ENCODE results near the gene DLX6.

The DLX6 gene

DNA sequence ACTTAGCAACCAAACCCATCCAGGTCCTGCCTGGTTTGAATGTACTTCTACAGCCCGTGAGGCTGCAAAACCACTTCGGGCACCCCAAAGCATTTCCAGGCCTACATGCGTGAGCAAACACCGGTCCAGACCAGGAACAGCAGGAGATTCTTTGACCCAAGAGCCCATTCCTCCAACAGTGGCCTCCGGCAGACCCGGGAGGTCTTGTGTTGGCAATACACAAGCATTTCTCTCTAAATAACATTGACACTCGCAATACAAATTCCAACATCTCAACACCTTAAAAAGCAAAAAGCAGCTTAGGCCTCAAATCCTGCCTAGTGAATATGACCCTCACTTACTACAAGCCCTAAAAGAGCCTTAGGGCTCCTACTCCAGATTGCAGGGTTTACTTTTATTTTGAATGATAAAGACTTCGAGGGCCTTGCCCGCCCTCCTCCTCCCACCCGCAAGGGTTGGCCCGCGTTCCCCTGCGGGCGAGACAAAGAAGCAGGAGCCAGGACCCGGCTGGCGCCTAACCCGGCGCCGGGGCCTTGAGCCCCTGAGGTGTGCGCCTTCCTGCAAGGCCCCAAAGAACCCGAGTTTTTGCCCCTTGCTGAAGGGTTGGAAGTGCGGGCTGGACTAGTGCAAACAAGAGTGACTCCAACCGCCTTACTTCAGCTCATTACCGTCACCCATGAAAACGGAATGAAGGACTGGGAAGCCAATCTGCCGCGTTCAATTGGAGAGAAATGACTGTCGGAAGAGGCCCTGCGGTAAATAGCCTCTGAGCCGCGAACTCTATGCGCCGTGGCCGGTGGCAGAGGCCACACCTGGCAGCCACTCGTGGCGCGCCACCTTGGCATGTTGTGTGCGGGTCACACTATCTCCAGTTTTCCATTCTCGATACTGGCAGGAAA, 3.4 kb upstream of the DLX6 start:
- no peak overlapping the region for H3K4me3 ChIP-seq (ENCODE audit: low read depth, low read length)
- no peak for DNase-seq
- no peaks in the 10 kb centered on the region for H3K36me3 ChIP-seq (replicated peaks)
- no peak overlapping the region for H3K27ac ChIP-seq
- H3K27me3 ChIP-seq (replicated peaks), result peaks cover 93% of the 10 kb centered on the region
- TF ChIP-seq, protein P1, sequence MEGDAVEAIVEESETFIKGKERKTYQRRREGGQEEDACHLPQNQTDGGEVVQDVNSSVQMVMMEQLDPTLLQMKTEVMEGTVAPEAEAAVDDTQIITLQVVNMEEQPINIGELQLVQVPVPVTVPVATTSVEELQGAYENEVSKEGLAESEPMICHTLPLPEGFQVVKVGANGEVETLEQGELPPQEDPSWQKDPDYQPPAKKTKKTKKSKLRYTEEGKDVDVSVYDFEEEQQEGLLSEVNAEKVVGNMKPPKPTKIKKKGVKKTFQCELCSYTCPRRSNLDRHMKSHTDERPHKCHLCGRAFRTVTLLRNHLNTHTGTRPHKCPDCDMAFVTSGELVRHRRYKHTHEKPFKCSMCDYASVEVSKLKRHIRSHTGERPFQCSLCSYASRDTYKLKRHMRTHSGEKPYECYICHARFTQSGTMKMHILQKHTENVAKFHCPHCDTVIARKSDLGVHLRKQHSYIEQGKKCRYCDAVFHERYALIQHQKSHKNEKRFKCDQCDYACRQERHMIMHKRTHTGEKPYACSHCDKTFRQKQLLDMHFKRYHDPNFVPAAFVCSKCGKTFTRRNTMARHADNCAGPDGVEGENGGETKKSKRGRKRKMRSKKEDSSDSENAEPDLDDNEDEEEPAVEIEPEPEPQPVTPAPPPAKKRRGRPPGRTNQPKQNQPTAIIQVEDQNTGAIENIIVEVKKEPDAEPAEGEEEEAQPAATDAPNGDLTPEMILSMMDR (IDR thresholded peaks at IDR 0.05; ENCODE audit: low read depth, low read length, missing control alignments), result no peak
- in situ Hi-C loops (cut with HindIII; ENCODE audit: low pct_ligation_motif_present, low sequenced_read_pairs), result no loop called here

DNA sequence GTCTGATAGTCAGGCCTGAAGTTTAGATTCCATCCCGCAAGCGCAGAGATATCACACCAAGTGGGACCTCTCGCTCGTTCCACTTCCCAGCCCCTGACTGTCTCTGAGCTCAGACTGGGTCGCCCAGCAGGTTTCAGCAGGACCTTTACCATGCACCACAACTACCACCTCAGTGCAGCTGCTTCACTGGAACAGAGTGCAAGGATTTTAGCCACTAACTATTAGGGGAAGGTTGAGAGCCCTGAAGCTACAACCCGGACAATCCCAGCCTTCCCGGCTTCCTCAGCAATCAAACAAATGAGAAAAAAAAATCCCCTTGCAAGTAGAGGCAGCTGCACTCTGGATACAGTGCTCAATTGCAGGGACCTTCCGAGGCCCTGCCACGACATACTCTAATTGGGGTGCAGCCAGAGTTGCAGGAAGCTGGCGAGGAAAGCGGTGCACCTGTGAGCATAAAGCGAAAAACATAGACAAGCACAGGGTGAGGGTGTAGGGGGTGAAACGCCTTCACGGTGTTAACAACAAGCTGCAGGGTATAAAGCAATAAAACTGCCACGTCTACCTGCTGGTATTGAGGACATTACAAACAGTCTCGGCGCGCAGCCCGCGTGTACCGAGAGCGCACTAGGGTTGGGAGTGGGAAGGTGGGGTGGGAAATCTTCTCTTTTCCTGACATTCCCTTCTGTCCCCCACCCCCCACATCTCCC, 2.6 kb upstream of the DLX6 start:
- Histone ChIP-seq H3K27me3 (replicated peaks) (peaks cover 93% of the 10 kb centered on the region), H3K4me3 (ENCODE audit: low read depth, low read length) (no peak overlapping the region), H3K36me3 (replicated peaks) (no peaks in the 10 kb centered on the region), H3K27ac (no peak overlapping the region)
- no peak for DNase-seq
- TF ChIP-seq, protein P1 (IDR thresholded peaks at IDR 0.05; ENCODE audit: low read depth, low read length, missing control alignments), result no peak
- in situ Hi-C loops (cut with HindIII; ENCODE audit: low pct_ligation_motif_present, low sequenced_read_pairs), result no loop called here

DNA sequence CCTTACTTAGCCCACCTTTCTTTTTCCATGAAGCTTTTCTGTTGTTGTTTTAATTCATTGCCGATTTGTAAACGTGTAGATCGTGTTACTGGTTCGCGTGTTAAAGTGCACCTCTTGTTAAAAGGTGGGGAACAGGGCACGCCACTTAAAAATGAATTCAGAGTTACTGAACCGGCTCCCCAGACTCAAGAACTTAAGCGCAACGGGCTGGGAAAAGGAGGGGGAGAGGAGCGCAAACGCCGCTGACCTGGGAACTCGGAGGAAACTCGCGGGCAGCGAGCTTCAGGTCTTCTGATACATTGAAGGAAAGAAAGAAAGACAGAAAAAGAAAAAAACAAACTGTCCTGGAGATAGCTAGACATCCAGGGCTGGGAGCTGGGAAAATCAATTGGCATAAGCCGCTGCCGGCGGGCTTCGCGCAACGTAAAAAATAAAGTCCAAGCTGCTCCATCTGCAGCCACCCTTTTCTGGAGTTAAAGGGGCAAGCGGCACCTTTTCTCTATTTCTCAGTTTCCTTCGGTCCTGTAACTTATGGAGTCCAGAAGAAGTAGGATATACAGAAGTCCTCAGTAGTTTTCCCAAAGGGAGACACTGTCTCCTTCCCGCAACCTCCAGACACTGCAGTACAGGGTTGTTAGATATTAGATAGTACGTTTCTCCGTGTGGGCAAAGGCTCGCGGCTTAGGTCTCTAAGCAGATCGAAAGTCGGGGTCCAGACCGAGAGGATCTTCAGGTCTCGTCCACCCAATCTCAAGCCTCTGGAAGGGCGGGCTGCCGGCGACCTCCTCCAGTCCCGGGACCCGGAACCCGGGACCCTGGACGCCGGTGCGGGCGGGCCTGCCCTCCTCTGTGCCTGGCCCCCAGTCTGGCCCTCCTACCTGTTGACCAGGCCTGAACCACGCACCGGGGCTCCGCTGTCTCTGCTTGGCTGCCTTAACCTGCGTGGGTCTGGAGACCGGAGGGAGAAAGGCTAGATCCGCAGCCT, 1.8 kb upstream of the DLX6 start:
- Histone ChIP-seq H3K36me3 (replicated peaks) (no peaks in the 10 kb centered on the region), H3K4me3 (ENCODE audit: low read depth, low read length) (no peak overlapping the region), H3K27ac (no peak overlapping the region), H3K27me3 (replicated peaks) (peaks cover 93% of the 10 kb centered on the region)
- no peak for DNase-seq
- TF ChIP-seq, protein P1 (IDR thresholded peaks at IDR 0.05; ENCODE audit: low read depth, low read length, missing control alignments), result no peak
- in situ Hi-C loops (cut with HindIII; ENCODE audit: low pct_ligation_motif_present, low sequenced_read_pairs), result no loop called here

- in situ Hi-C loops (cut with HindIII; ENCODE audit: low pct_ligation_motif_present, low sequenced_read_pairs), result no loop called here
- Histone ChIP-seq H3K4me3 (ENCODE audit: low read depth, low read length) (no peak overlapping the region), H3K36me3 (replicated peaks) (no peaks in the 10 kb centered on the region), H3K27me3 (replicated peaks) (peaks cover 93% of the 10 kb centered on the region), H3K27ac (no peak overlapping the region)
- TF ChIP-seq, protein P1 (IDR thresholded peaks at IDR 0.05; ENCODE audit: low read depth, low read length, missing control alignments), result no peak
- no peak for DNase-seq
Measured at GRCh38 chr7:97004247-97005182, 838 bp upstream of the DLX6 start.
